ENCODE measurements around the gene ARMH3. TPM values are rescaled to one million over a fixed set of nuclear protein-coding genes. Genes with fewer than 3 reads are reported as not detected.

ARMH3 gene
- total RNA-seq, 1 experiment from 2014 or later, result 30.6 TPM

- ChIA-PET CTCF (no interaction called here), POLR2A (no interaction called here)
- intact Hi-C loops (cut with micrococcal nuclease; ENCODE audit: unreplicated experiment) (loop anchor here (5.0 kb wide), 1 partner anchor 111 kb away; no protein-coding TSS in a partner anchor), in situ Hi-C loops (cut with HindIII; ENCODE audit: low pct_unique_long_range_greater_than_20kb, low sequenced_read_pairs) (no loop called here)
- H3K9me3 ChIP-seq (ENCODE audit: control insufficient read depth, insufficient read depth, low read depth, low read length), result no peaks in the 10 kb centered on the region
- no peak for DNase-seq (ENCODE audit: low read depth, low spot score)
- H3K36me3 ChIP-seq (ENCODE audit: control insufficient read depth, insufficient read depth, low read length), result peaks cover 22% of the 10 kb centered on the region; the same call in 1 of the 2 replicates
- ATAC-seq, result no peak
- H3K4me1 ChIP-seq (ENCODE audit: control insufficient read depth, insufficient read depth, low read length), result no peaks in the 10 kb centered on the region
- no peaks in the 10 kb centered on the region for H3K27me3 ChIP-seq (ENCODE audit: control insufficient read depth, insufficient read depth, low read length)
- no peak overlapping the region for H3K4me3 ChIP-seq (ENCODE audit: low read depth in 2 of 2, low read length in 2 of 2)
- no TSS peak for BruUV-seq (replicated peaks)
- no peak overlapping the region for H3K27ac ChIP-seq (ENCODE audit: low read length)
- no peak for TF ChIP-seq SIN3A (IDR thresholded peaks at IDR 0.05; ENCODE audit: borderline replicate concordance, insufficient read depth, low read depth, low read length)
- no peak for TF ChIP-seq REST (IDR thresholded peaks at IDR 0.05; ENCODE audit: insufficient read depth in 1 of 2, low read depth in 2 of 2, low read length in 1 of 2)
- no peak for TF ChIP-seq POLR2AphosphoS5 (IDR thresholded peaks at IDR 0.05; ENCODE audit: low read depth, low read length)
- TF ChIP-seq CTCF (IDR thresholded peaks at IDR 0.05), result no peak
- TF ChIP-seq TCF7L2 (IDR thresholded peaks at IDR 0.05; ENCODE audit: low read depth, low read length), result no peak
These were observed 52.4 kb downstream of the ARMH3 start for GRCh38 chr10:102003541-102003940.

- TF ChIP-seq CTCF (IDR thresholded peaks at IDR 0.05), result no peak
- no peak for TF ChIP-seq TCF7L2 (IDR thresholded peaks at IDR 0.05; ENCODE audit: low read depth, low read length)
- TF ChIP-seq SIN3A (IDR thresholded peaks at IDR 0.05; ENCODE audit: borderline replicate concordance, insufficient read depth, low read depth, low read length), result no peak
- TF ChIP-seq REST (IDR thresholded peaks at IDR 0.05; ENCODE audit: insufficient read depth in 1 of 2, low read depth in 2 of 2, low read length in 1 of 2), result no peak
- no peak for TF ChIP-seq POLR2AphosphoS5 (IDR thresholded peaks at IDR 0.05; ENCODE audit: low read depth, low read length)
- Histone ChIP-seq H3K36me3 (ENCODE audit: control insufficient read depth, insufficient read depth, low read length) (peaks cover 19% of the 10 kb centered on the region; the same call in 1 of the 2 replicates), H3K27me3 (ENCODE audit: control insufficient read depth, insufficient read depth, low read length) (no peaks in the 10 kb centered on the region), H3K4me3 (ENCODE audit: low read depth in 2 of 2, low read length in 2 of 2) (no peak overlapping the region), H3K27ac (ENCODE audit: low read length) (no peak overlapping the region), H3K9me3 (ENCODE audit: control insufficient read depth, insufficient read depth, low read depth, low read length) (no peaks in the 10 kb centered on the region), H3K4me1 (ENCODE audit: control insufficient read depth, insufficient read depth, low read length) (no peaks in the 10 kb centered on the region)
- intact Hi-C loops (cut with micrococcal nuclease; ENCODE audit: unreplicated experiment), result loop anchor here (5.0 kb wide), 1 partner anchor 109 kb away; no protein-coding TSS in a partner anchor
- BruUV-seq (replicated peaks), result no TSS peak
- in situ Hi-C loops (cut with HindIII; ENCODE audit: low pct_unique_long_range_greater_than_20kb, low sequenced_read_pairs), result no loop called here
- POLR2A ChIA-PET, result no interaction called here
- DNase-seq (ENCODE audit: low read depth, low spot score), result no peak
- CTCF ChIA-PET, result interaction anchor here (0.6 kb wide), 1 partner anchor 83 kb away, joined by 3 read pairs; no protein-coding TSS in a partner anchor
- ATAC-seq, result no peak
These were observed 54.4 kb downstream of the ARMH3 start for GRCh38 chr10:102001435-102002068.

Data from Panc1 (cell line).